HG03175 (cell line): ENCODE measurements around the gene ASIC1.

Experiments used
- ATAC-seq: cut with Tn5 transposase; IDR thresholded peaks from one replicate; pipeline ENCODE4 v1.9.1; 2021; ENCODE audit warnings: mild to moderate bottlenecking, moderate library complexity; ENCODE audit not compliant: unreplicated experiment

ASIC1 gene

DNA sequence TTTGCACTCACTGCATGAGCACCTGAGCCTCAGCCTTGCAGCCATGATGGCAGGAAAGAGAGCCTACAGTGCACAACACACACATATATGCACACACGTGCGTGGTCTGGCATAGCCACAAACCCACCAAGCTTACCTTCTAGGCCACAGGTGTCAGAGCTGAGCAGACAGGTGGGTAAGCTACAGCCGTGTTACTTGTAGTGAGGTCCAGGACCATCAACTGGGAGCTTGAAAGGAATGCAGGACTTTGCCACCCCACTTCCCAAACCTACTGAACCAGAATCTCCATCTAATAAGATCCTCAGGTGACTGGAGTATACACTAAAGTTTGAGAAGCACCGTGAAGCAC is 2.7 kb downstream of the ASIC1 start:
- no peak for ATAC-seq

DNA sequence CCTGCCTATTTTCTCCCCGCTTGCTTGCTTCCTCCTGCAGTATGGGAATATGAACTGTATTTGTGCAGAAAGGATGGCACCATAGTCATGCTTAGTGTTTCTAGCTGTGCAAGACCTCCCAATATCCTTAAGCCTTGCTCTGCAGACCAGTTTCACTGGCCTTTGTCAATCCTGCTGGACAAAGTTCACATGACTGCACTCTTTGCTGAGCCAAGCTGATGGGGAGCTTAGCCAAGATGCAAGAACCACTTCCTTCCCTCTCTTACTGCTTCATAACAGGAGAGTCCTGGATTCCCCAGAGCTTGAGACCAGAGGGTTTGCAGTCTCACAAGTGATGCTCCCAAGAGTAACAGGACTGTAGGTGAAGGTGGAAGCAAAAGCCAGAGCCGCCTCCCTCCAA is 3.8 kb downstream of the ASIC1 start:
- ATAC-seq = no peak

DNA sequence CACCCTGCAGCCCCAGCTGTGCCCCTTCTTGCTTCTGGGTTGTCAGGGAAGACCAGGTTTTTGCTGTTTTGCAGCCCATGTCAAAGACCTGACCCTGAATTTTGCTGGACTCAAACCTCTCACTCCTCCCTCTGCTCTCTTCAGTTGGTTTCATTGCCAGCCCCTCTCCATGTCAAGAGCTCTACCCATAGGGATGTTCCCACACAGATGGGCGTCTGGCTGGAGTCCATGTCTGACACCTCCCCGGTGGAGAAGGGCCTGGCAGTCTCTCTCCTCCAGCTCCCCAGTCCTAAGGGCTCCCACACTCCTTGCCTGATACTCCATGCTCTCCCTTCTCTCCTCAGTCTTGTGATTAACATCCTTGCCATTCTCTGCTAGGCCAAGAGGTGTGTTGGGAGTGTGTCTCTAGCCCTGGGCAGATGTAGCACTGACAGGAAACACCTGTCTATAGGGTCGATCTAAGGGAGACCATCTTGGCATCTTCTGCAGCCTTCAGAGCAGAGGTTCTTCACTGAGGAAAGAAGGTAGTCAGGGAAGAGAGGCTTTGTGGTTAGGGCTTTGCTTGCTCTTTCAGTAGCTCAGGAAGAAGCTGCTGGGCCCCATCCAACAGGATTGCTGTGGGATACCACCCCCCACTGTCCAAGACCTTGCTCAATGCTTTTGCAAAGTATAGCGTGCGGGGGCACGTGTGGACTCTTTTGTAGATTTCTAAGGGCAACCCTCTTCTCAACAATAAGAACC is 4.7 kb downstream of the ASIC1 start:
- no peak for ATAC-seq

DNA sequence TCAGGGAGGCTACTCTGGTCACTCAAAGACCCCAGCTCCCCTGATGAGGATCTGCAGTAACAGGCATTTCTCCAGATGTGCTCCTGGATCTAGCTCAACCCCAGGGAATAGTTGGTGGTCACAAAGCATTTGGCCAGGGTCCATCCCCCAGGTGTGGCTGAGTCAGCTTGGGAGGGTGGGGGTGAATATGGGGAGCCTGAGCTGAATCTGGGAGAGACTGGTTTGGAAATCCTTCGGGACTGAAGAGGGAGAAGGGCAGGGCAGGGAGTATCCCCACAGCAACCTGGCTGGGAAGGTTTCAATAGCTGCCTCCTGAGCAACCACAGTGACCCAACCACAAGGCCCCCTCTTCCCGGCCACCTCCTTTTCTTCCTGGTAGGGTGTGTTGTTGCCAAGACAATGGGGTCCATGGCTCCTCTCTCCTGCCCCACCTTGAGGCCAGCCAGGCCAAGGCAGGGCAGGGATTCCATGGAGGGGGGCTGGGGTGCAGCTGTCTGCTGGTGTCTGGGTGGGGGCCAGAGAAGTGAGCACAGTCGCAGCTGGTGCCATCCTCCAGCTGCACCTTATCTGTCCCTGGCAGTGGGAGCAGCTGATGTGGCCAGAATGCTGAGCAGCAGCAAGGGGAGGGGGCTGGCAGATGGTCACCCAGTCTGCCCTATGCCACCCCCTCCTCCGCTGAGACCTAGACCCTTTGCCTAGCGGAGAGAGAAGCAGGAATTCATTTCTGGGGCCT is 5.5 kb downstream of the ASIC1 start:
- no peak for ATAC-seq

DNA sequence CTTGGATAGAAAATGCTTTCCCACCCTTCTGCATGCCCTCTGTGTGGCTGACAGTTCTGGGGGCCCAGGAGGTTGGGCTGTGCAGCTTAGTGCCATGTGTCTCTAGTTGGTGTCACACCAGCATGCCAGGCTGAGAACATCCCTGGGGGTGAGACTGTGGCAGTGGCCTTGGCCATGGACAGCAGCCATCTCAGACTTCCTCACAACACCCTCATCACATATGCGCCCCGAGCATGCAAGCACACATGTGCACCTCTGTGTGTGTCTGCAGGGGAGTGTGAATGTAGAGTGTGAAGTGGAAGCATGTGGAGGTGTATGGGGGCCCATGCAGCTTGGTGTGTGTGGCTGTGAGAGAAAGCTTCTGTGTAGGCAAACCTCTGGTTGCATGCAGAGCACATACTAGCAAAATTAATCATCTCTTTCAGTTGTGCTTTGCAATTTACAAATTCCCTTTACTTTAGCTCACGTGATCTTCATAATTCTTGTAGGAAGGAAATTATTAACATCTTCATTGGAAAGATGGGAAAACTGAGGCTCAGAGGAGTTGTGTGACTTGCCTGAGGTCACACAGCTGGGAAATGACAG is 8.4 kb downstream of the ASIC1 start:
- no peak for ATAC-seq

DNA sequence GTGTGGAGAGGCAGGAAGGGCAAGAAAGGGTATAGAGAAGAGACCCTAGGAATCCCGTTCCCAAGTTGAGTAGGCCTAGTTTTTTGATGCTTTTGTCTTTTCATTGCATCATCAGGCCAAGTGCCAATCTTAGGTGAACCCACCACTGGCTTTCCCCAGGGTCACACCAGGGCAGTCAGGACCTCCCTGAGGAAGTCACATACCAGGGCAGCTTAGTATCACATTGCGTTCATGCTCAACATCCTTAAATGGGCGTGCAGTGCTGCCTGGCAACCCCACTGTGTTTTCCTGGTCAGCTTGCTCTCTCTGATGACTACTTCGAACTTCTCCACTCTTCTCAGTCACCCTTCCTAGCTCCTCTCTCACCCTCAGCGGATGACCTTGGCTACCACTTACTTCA is 9.0 kb downstream of the ASIC1 start:
- ATAC-seq = no peak

DNA sequence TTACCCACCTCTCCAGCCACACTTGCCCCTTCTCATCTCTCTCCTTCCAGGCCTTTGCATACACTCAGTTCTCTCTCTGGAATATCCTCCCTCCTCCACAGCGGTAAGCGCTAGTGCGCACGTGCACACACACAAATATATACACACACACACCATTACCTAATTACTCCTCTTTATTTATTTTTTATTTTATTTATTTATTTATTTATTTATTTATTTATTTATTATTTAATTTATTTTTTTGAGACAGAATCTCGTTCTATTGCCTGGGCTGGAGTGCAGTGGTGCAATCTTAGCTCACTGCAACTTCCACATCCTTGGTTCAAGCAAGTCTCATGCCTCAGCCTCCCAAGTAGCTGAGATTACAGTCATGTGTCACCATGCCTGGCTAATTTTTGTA is 11.7 kb downstream of the ASIC1 start:
- no peak for ATAC-seq

DNA sequence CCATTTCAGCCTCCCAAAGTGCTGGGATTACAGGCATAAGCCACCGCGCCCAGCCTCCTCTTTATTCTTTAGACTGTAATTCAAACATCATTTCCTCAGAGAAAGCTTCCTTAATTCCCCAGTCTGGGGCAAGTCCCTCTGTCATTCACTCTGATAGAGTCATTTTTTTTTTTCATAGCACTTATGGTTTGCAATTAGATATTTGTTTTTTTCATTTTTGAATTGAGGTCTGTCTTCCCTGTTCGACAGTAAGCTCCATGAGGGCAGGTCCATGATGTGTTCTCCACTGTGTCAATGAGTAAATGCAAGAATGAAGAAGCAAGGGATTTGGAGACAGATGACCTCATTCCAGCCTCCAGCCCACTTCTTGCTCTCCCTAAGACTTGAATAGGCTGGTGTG is 12.1 kb downstream of the ASIC1 start:
- no peak for ATAC-seq

DNA sequence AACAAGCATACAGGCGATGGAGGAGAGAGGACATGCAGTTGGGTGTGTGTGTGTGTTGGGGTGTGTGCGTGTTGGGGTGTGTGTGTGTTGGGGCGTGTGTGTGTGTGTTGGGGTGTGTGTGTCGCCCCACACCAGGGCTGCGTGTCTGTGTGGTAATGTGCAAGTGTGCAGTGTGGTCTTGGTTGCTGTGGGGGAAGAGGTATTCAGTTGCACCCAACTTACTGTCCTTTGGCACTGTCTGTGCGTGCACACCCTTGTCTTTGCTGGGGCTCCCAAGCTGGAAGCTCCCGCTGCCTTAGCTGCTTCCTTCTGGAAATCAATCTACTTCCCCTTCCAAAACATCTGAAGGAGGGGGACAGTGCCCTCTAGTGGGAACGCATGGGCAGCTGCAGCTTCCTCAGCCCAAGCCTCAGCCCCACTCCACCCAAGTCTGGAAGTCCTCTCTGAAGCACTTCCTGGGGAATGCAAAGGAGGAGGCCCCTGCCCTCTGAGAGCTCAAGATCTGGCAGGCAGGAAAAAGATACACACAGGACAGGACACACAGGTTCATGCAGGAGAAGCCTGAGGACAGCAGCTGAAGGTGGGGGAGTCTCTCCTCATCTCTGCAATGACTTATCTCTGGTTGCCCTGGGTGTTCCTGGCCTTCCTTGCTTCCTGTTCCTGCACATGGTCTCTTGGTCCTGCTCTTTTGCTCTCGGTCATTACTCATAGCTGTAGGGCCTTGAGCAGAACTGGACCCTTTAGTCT is 13.1 kb downstream of the ASIC1 start:
- no peak for ATAC-seq

DNA sequence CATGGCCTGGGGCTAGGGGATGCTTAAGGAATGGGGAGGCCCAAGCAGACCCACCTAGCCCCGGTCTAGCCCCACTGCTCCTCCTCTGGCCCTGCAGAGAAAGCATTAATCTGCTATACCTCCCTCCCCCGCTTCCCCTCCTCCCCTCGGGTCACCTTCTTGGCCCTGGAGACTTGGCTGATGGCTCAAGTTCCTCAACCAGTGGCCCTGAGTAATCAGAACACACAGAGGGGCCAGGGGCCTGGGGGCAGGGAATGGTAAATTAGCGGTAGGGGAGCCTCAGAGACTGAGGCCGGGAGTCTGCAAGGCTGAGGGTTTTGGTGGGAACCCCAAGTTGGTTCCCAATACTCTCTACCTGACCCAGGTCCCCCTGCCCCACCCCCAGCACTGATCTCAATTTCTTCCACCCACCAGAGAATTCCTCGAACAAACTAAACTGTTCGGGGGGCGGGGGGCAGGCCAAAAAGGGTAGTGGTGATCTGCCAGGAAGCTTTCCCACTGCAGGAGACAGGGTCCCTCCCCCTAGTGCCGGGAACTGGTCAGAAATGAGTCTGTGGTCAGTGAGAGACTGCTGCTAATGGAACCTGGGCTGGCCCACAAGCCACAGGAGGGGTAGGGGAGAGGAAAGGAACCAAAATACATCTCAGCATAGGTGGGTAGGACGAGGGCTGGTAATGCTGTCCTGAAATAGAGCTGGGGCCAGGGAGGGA is 15.0 kb downstream of the ASIC1 start:
- no peak for ATAC-seq

DNA sequence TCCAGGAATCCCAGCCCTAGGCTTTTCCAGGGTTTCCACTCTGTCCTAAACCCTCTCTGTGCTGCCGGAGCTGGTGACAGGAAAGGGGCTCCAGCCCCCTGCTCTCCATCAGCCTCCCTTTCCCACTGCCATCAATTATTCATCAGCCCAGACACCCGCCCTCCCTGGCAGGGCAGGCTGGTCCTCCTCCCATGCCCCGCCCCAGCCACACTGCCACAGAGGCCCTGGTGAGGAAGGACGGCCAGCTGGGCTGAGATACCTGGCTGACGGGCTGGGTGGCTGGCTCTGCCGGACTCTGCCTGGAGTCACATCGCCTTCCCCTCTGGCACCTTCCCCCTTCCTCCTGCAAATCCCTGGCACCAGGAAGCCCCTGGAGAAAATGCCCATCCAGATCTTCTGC is 15.8 kb downstream of the ASIC1 start:
- no peak for ATAC-seq

DNA sequence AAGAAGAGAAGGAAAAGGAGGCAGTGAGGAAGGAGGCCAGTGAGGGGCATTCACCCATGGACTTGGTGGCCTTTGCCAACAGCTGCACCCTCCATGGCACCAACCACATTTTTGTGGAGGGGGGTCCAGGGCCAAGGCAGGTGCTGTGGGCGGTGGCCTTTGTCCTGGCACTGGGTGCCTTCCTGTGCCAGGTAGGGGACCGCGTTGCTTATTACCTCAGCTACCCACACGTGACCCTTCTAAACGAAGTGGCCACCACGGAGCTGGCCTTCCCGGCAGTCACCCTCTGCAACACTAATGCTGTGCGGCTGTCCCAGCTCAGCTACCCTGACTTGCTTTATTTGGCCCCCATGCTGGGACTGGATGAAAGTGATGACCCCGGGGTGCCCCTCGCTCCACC is 16.3 kb downstream of the ASIC1 start:
- ATAC-seq = no peak

DNA sequence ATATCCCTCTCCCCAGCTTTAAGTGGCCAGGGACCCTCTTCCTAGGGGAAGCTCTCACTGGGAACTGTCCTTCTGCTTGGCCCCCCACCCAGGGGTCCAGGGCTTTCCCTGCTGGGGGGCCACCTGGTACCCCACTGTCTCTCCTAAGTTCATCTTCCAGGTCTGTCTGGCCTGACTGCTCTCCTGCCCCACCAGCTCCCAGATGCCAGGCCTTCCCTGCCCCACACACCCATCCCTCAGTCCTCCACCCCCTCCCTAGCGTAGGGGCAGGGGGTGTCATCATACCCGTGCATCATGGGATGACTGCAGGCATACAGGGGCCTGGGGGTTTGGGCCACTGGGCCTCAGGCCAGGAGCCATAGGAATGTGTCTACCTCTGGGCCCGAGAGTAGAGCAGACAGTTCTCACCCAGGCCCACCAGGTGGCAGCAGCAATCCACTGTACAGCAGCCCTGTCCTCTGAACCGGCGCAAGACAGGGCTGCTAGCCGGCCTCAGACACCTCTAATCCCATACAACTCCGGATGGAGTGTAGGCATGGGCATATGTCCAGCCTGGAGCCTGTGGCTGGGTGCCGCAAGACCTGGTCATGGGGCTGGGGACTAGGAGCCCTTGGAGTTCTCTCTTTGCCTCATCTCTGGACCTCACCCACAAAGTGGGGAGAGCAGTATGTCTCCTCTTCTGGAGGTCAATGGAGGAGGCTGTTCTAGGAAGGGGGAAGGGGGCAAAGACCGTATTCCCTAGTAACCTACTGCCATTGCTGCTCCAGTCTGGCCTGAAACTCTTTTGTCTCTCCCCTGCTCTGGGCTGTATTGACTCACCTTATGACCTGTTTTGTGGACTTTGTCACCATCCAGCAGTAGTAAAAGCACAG is 17.8 kb downstream of the ASIC1 start:
- ATAC-seq = peak; percentile 71

DNA sequence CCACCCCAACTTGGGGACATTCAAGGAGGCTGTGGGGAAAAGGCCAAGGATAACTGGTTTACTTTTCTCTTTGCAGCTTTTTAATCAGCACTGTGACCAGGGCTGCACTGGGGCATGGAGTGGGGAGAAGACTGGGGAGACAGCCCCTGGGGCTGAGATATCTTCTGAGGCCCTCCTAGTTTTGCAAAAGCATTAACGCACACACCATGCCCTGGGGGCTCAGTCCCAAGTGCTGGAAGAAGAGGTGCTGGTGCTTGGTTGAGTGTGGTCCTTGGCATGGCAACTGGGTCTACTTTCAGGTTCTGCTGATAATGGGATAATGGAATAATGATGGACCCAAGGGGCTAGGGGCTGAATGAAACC is 18.4 kb downstream of the ASIC1 start:
- no peak for ATAC-seq

DNA sequence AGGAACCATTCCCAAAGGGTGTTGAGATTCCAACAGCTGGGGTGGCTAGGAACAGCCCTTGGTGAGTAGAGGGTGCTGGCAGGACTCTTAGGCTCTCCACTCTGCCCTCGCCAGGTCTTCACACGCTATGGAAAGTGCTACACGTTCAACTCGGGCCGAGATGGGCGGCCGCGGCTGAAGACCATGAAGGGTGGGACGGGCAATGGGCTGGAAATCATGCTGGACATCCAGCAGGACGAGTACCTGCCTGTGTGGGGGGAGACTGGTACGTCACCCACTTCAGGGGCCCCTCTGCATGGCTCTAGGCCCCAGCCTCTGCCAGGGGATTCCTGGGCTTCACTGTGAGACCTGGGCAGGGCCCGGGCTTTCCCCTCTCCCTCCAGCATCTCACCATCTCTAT is 19.7 kb downstream of the ASIC1 start:
- no peak for ATAC-seq

DNA sequence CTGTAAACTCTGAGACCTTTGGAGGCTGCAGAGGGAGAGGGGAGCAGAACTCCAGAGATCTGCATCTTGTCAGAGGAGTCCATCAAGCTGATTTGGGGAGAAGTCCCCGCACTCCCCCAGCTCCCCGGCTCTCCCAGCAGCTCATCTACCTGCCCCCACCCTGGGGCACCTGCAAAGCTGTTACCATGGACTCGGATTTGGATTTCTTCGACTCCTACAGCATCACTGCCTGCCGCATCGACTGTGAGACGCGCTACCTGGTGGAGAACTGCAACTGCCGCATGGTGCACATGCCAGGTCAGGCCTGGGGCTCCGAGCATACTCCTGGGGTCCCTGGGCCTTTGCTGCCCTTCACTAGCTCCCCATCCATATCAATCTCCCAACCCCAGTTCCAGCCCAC is 20.9 kb downstream of the ASIC1 start:
- ATAC-seq = no peak

DNA sequence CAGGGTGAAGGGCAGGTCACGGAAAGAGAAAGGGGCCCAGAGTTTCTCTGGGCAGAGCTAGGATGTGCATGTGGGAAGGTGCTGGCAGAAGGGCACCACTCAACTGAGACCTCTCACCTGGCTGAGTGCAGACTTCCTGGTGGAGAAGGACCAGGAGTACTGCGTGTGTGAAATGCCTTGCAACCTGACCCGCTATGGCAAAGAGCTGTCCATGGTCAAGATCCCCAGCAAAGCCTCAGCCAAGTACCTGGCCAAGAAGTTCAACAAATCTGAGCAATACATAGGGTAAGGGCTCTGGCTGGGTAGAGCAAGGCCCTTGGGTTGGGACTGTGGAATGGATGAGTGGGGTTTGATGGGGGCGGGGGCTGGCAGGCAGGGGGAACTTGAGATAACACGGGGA is 22.4 kb downstream of the ASIC1 start:
- no peak for ATAC-seq

DNA sequence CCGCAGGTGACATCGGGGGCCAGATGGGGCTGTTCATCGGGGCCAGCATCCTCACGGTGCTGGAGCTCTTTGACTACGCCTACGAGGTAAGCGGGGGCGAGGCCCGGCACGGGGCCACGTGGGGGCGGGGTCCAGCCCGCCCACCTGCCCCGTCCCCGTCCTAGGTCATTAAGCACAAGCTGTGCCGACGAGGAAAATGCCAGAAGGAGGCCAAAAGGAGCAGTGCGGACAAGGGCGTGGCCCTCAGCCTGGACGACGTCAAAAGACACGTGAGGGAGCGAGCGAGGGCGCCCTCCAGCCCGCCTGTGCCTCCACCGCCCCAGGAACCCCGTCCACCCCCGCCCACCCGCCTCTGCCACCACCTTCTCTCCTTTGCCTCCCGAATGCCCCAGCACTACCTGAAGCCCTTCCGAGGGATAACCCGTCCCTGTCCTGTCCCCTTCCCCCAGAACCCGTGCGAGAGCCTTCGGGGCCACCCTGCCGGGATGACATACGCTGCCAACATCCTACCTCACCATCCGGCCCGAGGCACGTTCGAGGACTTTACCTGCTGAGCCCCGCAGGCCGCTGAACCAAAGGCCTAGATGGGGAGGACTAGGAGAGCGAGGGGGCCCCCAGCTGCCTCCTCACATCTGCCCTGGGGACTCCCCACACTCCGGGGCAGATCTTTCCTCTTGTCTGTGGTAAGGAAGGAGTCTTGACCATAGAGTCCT is 23.9 kb downstream of the ASIC1 start:
- ATAC-seq = no peak

DNA sequence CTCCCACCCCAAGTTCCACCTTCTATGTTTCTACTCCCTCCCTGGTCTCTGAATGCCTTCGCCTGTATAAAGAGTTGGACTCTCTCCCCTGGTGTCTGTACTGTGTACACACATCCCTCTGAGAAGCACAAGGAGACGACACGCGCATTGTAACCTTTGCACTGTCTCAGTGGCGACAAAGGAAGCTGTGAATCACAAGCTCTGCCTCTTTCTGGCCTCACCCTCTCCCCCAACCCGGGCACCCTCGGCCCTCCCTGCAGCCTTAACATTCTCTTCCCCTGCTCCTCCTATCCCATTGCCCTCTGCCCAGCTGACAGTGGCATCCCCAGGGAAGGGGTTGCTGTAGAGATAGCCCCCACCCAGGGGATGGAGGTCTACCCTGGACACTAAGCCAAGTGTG is 25.2 kb downstream of the ASIC1 start:
- ATAC-seq = no peak

DNA sequence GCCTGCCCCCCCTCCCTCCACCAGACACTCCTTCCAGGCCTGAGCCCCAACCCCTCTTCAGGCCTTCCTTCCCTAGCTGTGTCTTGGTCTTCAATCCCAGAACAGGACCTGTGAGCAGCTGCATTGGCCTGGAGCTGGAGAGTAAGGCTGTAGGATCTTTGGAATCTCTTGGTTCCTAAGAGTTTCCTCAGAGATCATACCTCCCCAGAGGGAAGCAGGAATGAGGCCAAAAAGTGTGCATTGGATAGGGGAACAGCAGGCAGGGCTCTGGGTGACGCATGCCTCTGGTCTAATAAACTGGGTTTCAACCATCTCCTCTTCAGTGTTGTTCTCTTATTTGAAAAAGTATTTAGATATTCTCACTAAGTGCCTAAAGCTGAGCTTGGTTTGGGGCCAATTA is 25.9 kb downstream of the ASIC1 start:
- ATAC-seq = no peak
